HEK293 (cell line): ENCODE measurements around the gene MAPRE2.

Source experiments
- CTCF ChIA-PET: fragments of 350-600 bp; formaldehyde crosslinking; extraction: SDS; loops from one replicate; lab custom pipeline; 2021; ENCODE audit warnings: antibody characterized with exemption; lab: Yijun Ruan, JAX
- POLR2A ChIA-PET: fragments of 300-600 bp; formaldehyde crosslinking; extraction: SDS; loops from one replicate; lab custom pipeline; 2020; ENCODE audit warnings: antibody characterized with exemption, inconsistent platforms; lab: Yijun Ruan, JAX
- H3K27ac ChIP-seq: fragments of 200-500 bp; sonication (Bioruptor generic); 2 replicates; pipeline ENCODE4 v1.5.1; 2014; ENCODE audit warnings: low read depth, low read length, control low read depth, inconsistent platforms; ENCODE audit errors: extremely low read depth
- H3K36me3 ChIP-seq, 2 experiments: fragments of 200-500 bp in 1 of 2; sonication (Bioruptor generic) in 1 of 2; 1 replicate in 1 of 2; 2 replicates in 1 of 2; pipeline ENCODE4 v1.5.1; 2014 to 2017; ENCODE audit warnings: inconsistent platforms in 2 of 2, low read length in 2 of 2; ENCODE audit not compliant: control insufficient read depth in 2 of 2, insufficient read depth in 1 of 2
- H3K4me1 ChIP-seq: fragments of 200-500 bp; sonication (Bioruptor generic); 2 replicates; pipeline ENCODE4 v1.5.1; 2014; ENCODE audit warnings: mild to moderate bottlenecking, low read length, inconsistent platforms; ENCODE audit not compliant: control insufficient read depth, insufficient read depth
- H3K4me3 ChIP-seq: 2 replicates; pipeline ENCODE4 v1.5.1; 2011; ENCODE audit warnings: low read depth, mild to moderate bottlenecking, control low read depth, low read length, moderate library complexity
- H3K9me3 ChIP-seq: fragments of 200-500 bp; sonication (Bioruptor generic); 2 replicates; pipeline ENCODE4 v1.5.1; 2014; ENCODE audit warnings: low read depth, low read length, inconsistent platforms; ENCODE audit not compliant: control insufficient read depth, insufficient read depth
- ATF2 ChIP-seq: fragments of 450-650 bp; formaldehyde crosslinking; IDR thresholded peaks from 2 replicates; pipeline ENCODE4 v1.5.1; 2016; ENCODE audit warnings: missing biosample characterization, missing genetic modification characterization, low read depth
- EGR2 ChIP-seq: fragments of 450-650 bp; formaldehyde crosslinking; IDR thresholded peaks from 2 replicates; pipeline ENCODE4 v1.5.1; 2016; ENCODE audit warnings: low read depth, missing biosample characterization, missing genetic modification characterization
- KLF10 ChIP-seq: fragments of 450-650 bp; IDR thresholded peaks from 2 replicates; pipeline ENCODE4 v1.5.1; 2018; ENCODE audit warnings: missing biosample characterization, mild to moderate bottlenecking, missing genetic modification characterization
- KLF17 ChIP-seq: fragments of 450-650 bp; formaldehyde crosslinking; IDR thresholded peaks from 2 replicates; pipeline ENCODE4 v1.5.1; 2016; ENCODE audit warnings: missing biosample characterization, missing genetic modification characterization
- MZF1 ChIP-seq: fragments of 450-650 bp; formaldehyde crosslinking; IDR thresholded peaks from 2 replicates; pipeline ENCODE4 v1.5.1; 2017; ENCODE audit warnings: missing biosample characterization, missing genetic modification characterization, borderline replicate concordance
- YY2 ChIP-seq: fragments of 450-650 bp; formaldehyde crosslinking; IDR thresholded peaks from 2 replicates; pipeline ENCODE4 v1.5.1; 2016; ENCODE audit warnings: missing biosample characterization, missing genetic modification characterization
- ZBTB17 ChIP-seq: fragments of 450-650 bp; formaldehyde crosslinking; IDR thresholded peaks from 2 replicates; pipeline ENCODE4 v1.5.1; 2016; ENCODE audit warnings: missing biosample characterization, missing genetic modification characterization
- ZBTB6 ChIP-seq: fragments of 450-650 bp; formaldehyde crosslinking; IDR thresholded peaks from 2 replicates; pipeline ENCODE4 v1.5.1; 2017; ENCODE audit warnings: missing biosample characterization, missing genetic modification characterization
- ZNF148 ChIP-seq: fragments of 450-650 bp; formaldehyde crosslinking; IDR thresholded peaks from 2 replicates; pipeline ENCODE4 v1.5.0; 2017; ENCODE audit warnings: missing biosample characterization, missing genetic modification characterization, borderline replicate concordance
- ZNF155 ChIP-seq: fragments of 450-650 bp; formaldehyde crosslinking; IDR thresholded peaks from 2 replicates; pipeline ENCODE4 v1.5.1; 2016; ENCODE audit warnings: missing biosample characterization, missing genetic modification characterization
- ZNF174 ChIP-seq: fragments of 450-650 bp; formaldehyde crosslinking; IDR thresholded peaks from 2 replicates; pipeline ENCODE4 v1.5.0; 2017; ENCODE audit warnings: missing biosample characterization, mild to moderate bottlenecking, missing genetic modification characterization
- ZNF175 ChIP-seq: fragments of 450-650 bp; formaldehyde crosslinking; IDR thresholded peaks from 2 replicates; pipeline ENCODE4 v1.5.1; 2016; ENCODE audit warnings: missing biosample characterization, missing genetic modification characterization
- ZNF211 ChIP-seq: fragments of 450-650 bp; formaldehyde crosslinking; IDR thresholded peaks from 2 replicates; pipeline ENCODE4 v1.5.1; 2016; ENCODE audit warnings: low read depth, missing biosample characterization, missing genetic modification characterization
- ZNF221 ChIP-seq: fragments of 450-650 bp; formaldehyde crosslinking; IDR thresholded peaks from 2 replicates; pipeline ENCODE4 v1.5.1; 2017; ENCODE audit warnings: missing biosample characterization, missing genetic modification characterization, borderline replicate concordance
- ZNF26 ChIP-seq: fragments of 450-650 bp; formaldehyde crosslinking; IDR thresholded peaks from 2 replicates; pipeline ENCODE4 v1.5.1; 2016; ENCODE audit warnings: missing biosample characterization, missing genetic modification characterization
- ZNF473 ChIP-seq: fragments of 450-650 bp; formaldehyde crosslinking; IDR thresholded peaks from 2 replicates; pipeline ENCODE4 v1.5.1; 2017; ENCODE audit warnings: missing biosample characterization, missing genetic modification characterization
- ZNF529 ChIP-seq: fragments of 450-650 bp; formaldehyde crosslinking; IDR thresholded peaks from 2 replicates; pipeline ENCODE4 v1.5.1; 2017; ENCODE audit warnings: missing genetic modification characterization, missing biosample characterization; ENCODE audit not compliant: insufficient replicate concordance
- ZNF600 ChIP-seq: fragments of 450-650 bp; formaldehyde crosslinking; IDR thresholded peaks from 2 replicates; pipeline ENCODE4 v1.5.1; 2016; ENCODE audit warnings: missing biosample characterization, missing genetic modification characterization
- ZNF701 ChIP-seq: fragments of 450-650 bp; formaldehyde crosslinking; IDR thresholded peaks from 2 replicates; pipeline ENCODE4 v1.5.1; 2016; ENCODE audit warnings: missing biosample characterization, missing genetic modification characterization
- ZNF830 ChIP-seq: fragments of 450-650 bp; IDR thresholded peaks from 2 replicates; pipeline ENCODE4 v1.5.0; 2018; ENCODE audit warnings: missing biosample characterization, missing genetic modification characterization, low read depth, mild to moderate bottlenecking, moderate library complexity
- ZXDB ChIP-seq: fragments of 450-650 bp; formaldehyde crosslinking; IDR thresholded peaks from 2 replicates; pipeline ENCODE4 v1.5.1; 2016; ENCODE audit warnings: missing biosample characterization, missing genetic modification characterization
- TF ChIP-seq, protein P1 (sequence below): fragments of 450-650 bp; formaldehyde crosslinking; IDR thresholded peaks from 2 replicates; pipeline ENCODE4 v1.5.1; 2016; ENCODE audit warnings: missing biosample characterization, missing genetic modification characterization

MAPRE2 gene

GRCh38 chr18:35159782-35160181 lies 118.6 kb downstream of the MAPRE2 start:
- H3K36me3 ChIP-seq = no peaks in the 10 kb centered on the region
- H3K4me3 ChIP-seq = no peak overlapping the region
- no peak overlapping the region for H3K27ac ChIP-seq
- H3K4me1 ChIP-seq = no peaks in the 10 kb centered on the region
- ChIA-PET CTCF (no interaction called here), POLR2A (no interaction called here)
- TF ChIP-seq KLF10 (tag by site-specific recombination) (no peak), ZBTB6 (tag by site-specific recombination) (no peak), ZNF830 (no peak), ZXDB (tag by site-specific recombination) (no peak), ZNF701 (tag by site-specific recombination) (no peak), EGR2 (tag by site-specific recombination) (no peak), ZBTB17 (tag by site-specific recombination) (no peak), ZNF529 (tag by site-specific recombination) (no peak), ZNF175 (tag by site-specific recombination) (no peak), ZNF174 (tag by site-specific recombination) (no peak), ZNF600 (tag by site-specific recombination) (no peak), ZNF155 (tag by site-specific recombination) (no peak), ATF2 (tag by site-specific recombination) (no peak), ZNF473 (no peak), KLF17 (no peak), YY2 (tag by site-specific recombination) (no peak)
- TF ChIP-seq, protein P1, sequence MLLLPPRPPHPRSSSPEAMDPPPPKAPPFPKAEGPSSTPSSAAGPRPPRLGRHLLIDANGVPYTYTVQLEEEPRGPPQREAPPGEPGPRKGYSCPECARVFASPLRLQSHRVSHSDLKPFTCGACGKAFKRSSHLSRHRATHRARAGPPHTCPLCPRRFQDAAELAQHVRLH (tag by site-specific recombination) = no peak
- no peaks in the 10 kb centered on the region for H3K9me3 ChIP-seq

DNA sequence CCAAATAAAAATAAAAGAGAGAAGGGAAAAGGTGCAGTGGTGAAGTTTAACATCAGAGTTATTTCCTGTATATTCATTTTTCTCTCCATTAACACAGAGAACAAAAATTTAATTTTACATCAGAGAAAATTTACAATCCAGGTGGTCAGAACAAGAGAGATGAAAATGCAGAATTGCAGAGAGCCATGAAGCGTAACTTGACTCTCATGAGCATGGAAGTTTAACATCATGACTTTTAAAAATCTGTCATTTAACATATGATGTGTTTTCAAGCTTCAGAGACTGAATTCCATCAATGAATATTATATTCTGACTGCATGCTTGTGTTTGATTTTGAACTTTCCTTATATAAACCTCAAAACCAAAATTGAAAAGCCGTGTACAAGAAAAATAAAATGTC lies 120.3 kb downstream of the MAPRE2 start:
- TF ChIP-seq ZNF221 (tag by site-specific recombination) (no peak), ZNF211 (tag by site-specific recombination) (no peak), ZNF26 (tag by site-specific recombination) (no peak), ZNF148 (tag by site-specific recombination) (no peak), MZF1 (tag by site-specific recombination) (no peak)
- Histone ChIP-seq H3K4me3 (no peak overlapping the region), H3K4me1 (no peaks in the 10 kb centered on the region), H3K36me3 (no peaks in the 10 kb centered on the region), H3K27ac (no peak overlapping the region), H3K9me3 (no peaks in the 10 kb centered on the region)
- ChIA-PET POLR2A (no interaction called here), CTCF (interaction anchor here (1.3 kb wide), 1 partner anchor 22 kb away, joined by 3 read pairs; no protein-coding TSS in a partner anchor)
